ENCODE data around the gene STK32C.

GRCh38 chr10:132270256-132270655 is 37.5 kb downstream of the STK32C start:
- TF ChIP-seq CTCF (IDR thresholded peaks at IDR 0.05; ENCODE audit: insufficient read depth, low read depth, low read length) (no peak), EZH2 (IDR thresholded peaks at IDR 0.05; ENCODE audit: insufficient read depth, low read length) (no peak)
